Measurements from ENCODE around the gene EPB41L1.
A peak's percentile ranks its signal among the peaks of the same experiment; 100 is the strongest.

The EPB41L1 gene

GRCh38 chr20:36154700-36155628 lies at the start of gene EPB41L1:
EPB41L1 (plus strand) TSS chr20:36154740; CDS start chr20:36173778, 19,038 bp downstream.
- TF ChIP-seq, protein P1, sequence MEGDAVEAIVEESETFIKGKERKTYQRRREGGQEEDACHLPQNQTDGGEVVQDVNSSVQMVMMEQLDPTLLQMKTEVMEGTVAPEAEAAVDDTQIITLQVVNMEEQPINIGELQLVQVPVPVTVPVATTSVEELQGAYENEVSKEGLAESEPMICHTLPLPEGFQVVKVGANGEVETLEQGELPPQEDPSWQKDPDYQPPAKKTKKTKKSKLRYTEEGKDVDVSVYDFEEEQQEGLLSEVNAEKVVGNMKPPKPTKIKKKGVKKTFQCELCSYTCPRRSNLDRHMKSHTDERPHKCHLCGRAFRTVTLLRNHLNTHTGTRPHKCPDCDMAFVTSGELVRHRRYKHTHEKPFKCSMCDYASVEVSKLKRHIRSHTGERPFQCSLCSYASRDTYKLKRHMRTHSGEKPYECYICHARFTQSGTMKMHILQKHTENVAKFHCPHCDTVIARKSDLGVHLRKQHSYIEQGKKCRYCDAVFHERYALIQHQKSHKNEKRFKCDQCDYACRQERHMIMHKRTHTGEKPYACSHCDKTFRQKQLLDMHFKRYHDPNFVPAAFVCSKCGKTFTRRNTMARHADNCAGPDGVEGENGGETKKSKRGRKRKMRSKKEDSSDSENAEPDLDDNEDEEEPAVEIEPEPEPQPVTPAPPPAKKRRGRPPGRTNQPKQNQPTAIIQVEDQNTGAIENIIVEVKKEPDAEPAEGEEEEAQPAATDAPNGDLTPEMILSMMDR (IDR thresholded peaks at IDR 0.05; ENCODE audit: low read length, missing control alignments) = no peak
- DNase-seq (ENCODE audit: low read depth) = peak; percentile 18
- H3K4me3 ChIP-seq (replicated peaks; ENCODE audit: low read depth, low read length) = peak within 1 kb of the TSS; percentile 66

DNA sequence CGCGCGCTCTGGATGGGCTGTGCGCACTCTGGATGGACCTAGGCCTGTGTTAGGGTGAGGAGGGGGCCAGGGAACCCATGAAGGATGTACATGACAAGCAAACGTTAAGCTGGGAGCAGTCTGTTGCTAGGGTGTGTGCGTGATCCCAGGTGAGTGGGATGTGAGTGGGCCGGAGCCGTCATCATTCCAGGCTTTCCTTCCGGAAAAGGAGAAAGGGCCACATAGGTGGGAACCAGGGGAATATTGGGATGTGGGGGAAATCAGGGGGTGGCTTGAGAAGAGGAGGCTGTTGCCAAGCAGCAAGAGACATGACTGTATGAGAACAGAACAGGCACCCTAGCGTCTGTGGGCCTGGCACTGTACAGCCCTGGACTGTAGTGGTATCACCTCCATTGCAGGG lies 49.7 kb upstream of the EPB41L1 start:
- DNase-seq (ENCODE audit: low read depth) = no peak
- TF ChIP-seq, protein P1 (IDR thresholded peaks at IDR 0.05; ENCODE audit: low read length, missing control alignments) = no peak
- H3K4me3 ChIP-seq (replicated peaks; ENCODE audit: low read depth, low read length) = no peak overlapping the region

GRCh38 chr20:36105711-36106226 lies 48.8 kb upstream of the EPB41L1 start:
- DNase-seq (ENCODE audit: low read depth) = no peak
- TF ChIP-seq, protein P1 (IDR thresholded peaks at IDR 0.05; ENCODE audit: low read length, missing control alignments) = no peak
- H3K4me3 ChIP-seq (replicated peaks; ENCODE audit: low read depth, low read length) = no peak overlapping the region

GRCh38 chr20:36106606-36107005 lies 47.9 kb upstream of the EPB41L1 start:
- no peak for DNase-seq (ENCODE audit: low read depth)
- no peak overlapping the region for H3K4me3 ChIP-seq (replicated peaks; ENCODE audit: low read depth, low read length)
- TF ChIP-seq, protein P1 (IDR thresholded peaks at IDR 0.05; ENCODE audit: low read length, missing control alignments) = no peak

DNA sequence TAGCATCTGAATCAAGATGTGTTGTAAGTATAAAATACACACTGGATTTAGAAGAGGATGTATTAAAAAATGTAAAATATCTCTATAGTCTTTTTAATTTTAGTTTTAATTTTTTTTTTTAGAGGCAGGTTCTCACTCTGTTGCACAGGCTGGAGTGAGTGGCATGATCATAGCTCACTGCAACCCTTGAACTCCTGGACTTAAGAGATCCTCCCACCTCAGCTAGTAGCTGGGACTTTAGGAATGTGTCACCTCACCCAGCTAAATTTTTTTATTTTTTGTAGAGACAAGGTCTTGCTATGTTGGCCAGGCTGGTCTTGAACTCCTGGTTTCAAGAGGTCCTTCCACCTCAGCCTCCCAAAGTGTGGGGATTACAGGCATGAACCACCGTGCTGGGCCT lies 46.7 kb upstream of the EPB41L1 start:
- TF ChIP-seq, protein P1 (IDR thresholded peaks at IDR 0.05; ENCODE audit: low read length, missing control alignments) = no peak
- no peak for DNase-seq (ENCODE audit: low read depth)
- no peak overlapping the region for H3K4me3 ChIP-seq (replicated peaks; ENCODE audit: low read depth, low read length)

DNA sequence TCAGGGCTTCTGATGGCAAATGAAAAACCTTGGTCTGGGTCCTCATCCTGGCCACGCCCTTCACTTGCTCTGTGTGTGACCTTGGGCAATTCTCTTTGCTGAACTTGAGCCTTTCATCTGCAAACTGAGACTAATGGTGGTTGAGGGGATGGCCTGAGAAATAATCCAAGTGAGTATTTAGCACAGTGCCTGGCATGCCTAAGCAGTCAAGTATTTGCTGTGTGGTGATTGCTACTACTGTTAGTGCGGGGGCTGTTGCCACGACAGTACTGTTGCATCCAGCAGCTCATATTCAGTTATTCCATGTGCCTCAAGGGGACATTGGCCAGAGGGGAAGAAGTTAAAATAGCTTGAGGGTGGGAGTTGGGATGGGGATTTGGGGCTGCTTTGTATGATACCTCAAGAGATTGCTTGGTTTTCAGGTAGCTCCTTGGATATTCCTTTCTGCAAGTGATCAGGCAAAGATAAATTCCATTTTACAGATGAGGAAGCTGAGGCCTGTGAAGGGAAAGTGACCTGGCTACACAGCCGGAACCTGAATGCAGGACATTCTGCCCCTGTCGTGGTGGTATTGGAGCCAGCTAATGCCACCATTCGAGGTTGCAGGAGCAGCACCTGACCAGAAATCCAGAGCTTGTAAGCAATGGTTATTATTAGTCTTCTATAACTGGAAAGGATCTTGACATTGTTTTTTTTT lies 45.1 kb upstream of the EPB41L1 start:
- TF ChIP-seq, protein P1 (IDR thresholded peaks at IDR 0.05; ENCODE audit: low read length, missing control alignments) = no peak
- H3K4me3 ChIP-seq (replicated peaks; ENCODE audit: low read depth, low read length) = no peak overlapping the region
- no peak for DNase-seq (ENCODE audit: low read depth)

Data from fibroblast of pulmonary artery (primary cell).